ENCODE results near the gene CRISP1. TPM values are rescaled to one million over a fixed set of nuclear protein-coding genes. Genes with fewer than 3 reads are reported as not detected.

The CRISP1 gene
- total and polyA plus RNA-seq, 2 of the 4 experiments (the other 2 are of a cell fraction): not detected

GRCh38 chr6:49815166-49815565 is 51.2 kb downstream of the CRISP1 start:
- Histone ChIP-seq H3K4me1 (ENCODE audit: control insufficient read depth, insufficient read depth, low read length) (no peaks in the 10 kb centered on the region), H2AK9ac (replicated peaks; ENCODE audit: low read depth, low read length, poor library complexity) (no peak overlapping the region), H2AFZ (replicated peaks; ENCODE audit: low read length, poor library complexity) (no peak overlapping the region), H3K27ac (ENCODE audit: insufficient read depth, low read length) (no peak overlapping the region), H4K20me1 (ENCODE audit: insufficient read depth, low read length) (no peaks in the 10 kb centered on the region), H2BK5ac (ENCODE audit: low read depth, low read length, poor library complexity, severe bottlenecking) (no peak overlapping the region), H4K5ac (ENCODE audit: low read depth, low read length) (no peak overlapping the region), H2BK15ac (ENCODE audit: low read depth, low read length) (no peak overlapping the region), H4K8ac (ENCODE audit: low read depth in 2 of 2, low read length in 2 of 2) (no peak overlapping the region), H3K56ac (ENCODE audit: extremely low read depth, insufficient read depth, low read length) (no peak overlapping the region), H3K9me1 (ENCODE audit: insufficient read depth, low read length) (no peaks in the 10 kb centered on the region), H3K18ac (ENCODE audit: low read depth, low read length) (no peak overlapping the region), H2BK120ac (ENCODE audit: low read depth, low read length) (no peak overlapping the region), H2AK5ac (ENCODE audit: low read depth, low read length) (no peak overlapping the region), H3K79me1 (ENCODE audit: low read depth in 1 of 2, low read length in 2 of 2) (no peaks in the 10 kb centered on the region), H4K91ac (ENCODE audit: insufficient read depth, low read depth, low read length) (no peak overlapping the region), H3K23ac (ENCODE audit: low read depth, low read length) (no peak overlapping the region), H3K36me3 (ENCODE audit: control insufficient read depth, insufficient read depth, low read length) (no peaks in the 10 kb centered on the region), H3K27me3 (ENCODE audit: control insufficient read depth, insufficient read depth, low read length) (no peaks in the 10 kb centered on the region), H3K4me3 (ENCODE audit: insufficient read depth, low read depth, low read length) (no peak overlapping the region), H2BK20ac (ENCODE audit: low read depth, low read length) (no peak overlapping the region), H3K9me3 (ENCODE audit: control insufficient read depth, insufficient read depth, low read length) (no peaks in the 10 kb centered on the region; the same call in 1 of the 2 replicates), H3K9ac (ENCODE audit: low read depth, low read length) (no peak overlapping the region), H3K14ac (replicated peaks; ENCODE audit: low read depth, low read length) (no peak overlapping the region), H3K4me2 (ENCODE audit: low read depth, low read length) (no peak overlapping the region), H3K4ac (ENCODE audit: low read depth, low read length) (no peak overlapping the region)
- TF ChIP-seq CEBPB (IDR thresholded peaks at IDR 0.05; ENCODE audit: low read depth, low read length) (no peak), MXI1 (IDR thresholded peaks at IDR 0.05; ENCODE audit: borderline replicate concordance, low read depth, low read length) (no peak), CTCF (conservative IDR thresholded peaks at IDR 0.05; ENCODE audit: low read depth, low read length) (no peak), USF2 (IDR thresholded peaks at IDR 0.05; ENCODE audit: low read depth, low read length) (no peak), RFX5 (IDR thresholded peaks at IDR 0.05; ENCODE audit: low read depth, low read length) (no peak), NFE2L2 (IDR thresholded peaks at IDR 0.05; ENCODE audit: low read depth, low read length) (no peak)
- no peak for DNase-seq
- dilution Hi-C loops (cut with HindIII; ENCODE audit: low sequenced_read_pairs, unreplicated experiment) (no loop called here), intact Hi-C loops (cut with micrococcal nuclease) (no loop called here), in situ Hi-C loops (cut with MboI; ENCODE audit: low sequenced_read_pairs) (no loop called here)
- BruUV-seq (replicated peaks): no TSS peak
- ChIA-PET POLR2A (ENCODE audit: unreplicated experiment) (no interaction called here), CTCF (interaction anchor here (0.7 kb wide), 1 partner anchor 283 kb away, joined by 3 read pairs; no protein-coding TSS in a partner anchor)
- no CpG with 5 or more reads among the region's 2 CpGs for WGBS, 2 experiments (ENCODE audit: extremely low coverage in 2 of 2, insufficient read length in 1 of 2)
- ATAC-seq (ENCODE audit: low read depth): no peak

Measured in IMR-90 (cell line).